ENCODE results near the gene FNDC1.
A peak's percentile ranks its signal among the peaks of the same experiment; 100 is the strongest.

The FNDC1 gene

GRCh38 chr6:159132664-159133063 is 36.5 kb upstream of the FNDC1 start:
- ATAC-seq (ENCODE audit: insufficient read depth, low read depth) = no peak
- DNase-seq = no peak
- Histone ChIP-seq H2AFZ (ENCODE audit: low read depth, low read length) (no peak overlapping the region), H3K27me3 (ENCODE audit: insufficient read depth, low read length, poor library complexity) (no peaks in the 10 kb centered on the region), H3K4me2 (ENCODE audit: insufficient read depth, low read length) (no peak overlapping the region), H3K4me1 (ENCODE audit: insufficient read depth, low read length) (no peaks in the 10 kb centered on the region), H4K20me1 (ENCODE audit: insufficient read depth, low read length) (no peaks in the 10 kb centered on the region), H3K27ac (ENCODE audit: low read length) (no peak overlapping the region), H3K36me3 (ENCODE audit: insufficient read depth, low read length) (no peaks in the 10 kb centered on the region), H3K4me3 (ENCODE audit: low read depth in 1 of 2, low read length in 2 of 2) (no peak overlapping the region), H3K9me3 (ENCODE audit: insufficient read depth, low read length, severe bottlenecking) (no peaks in the 10 kb centered on the region), H3K79me2 (ENCODE audit: insufficient read depth, low read length) (no peaks in the 10 kb centered on the region), H3K9ac (ENCODE audit: low read depth, low read length) (no peak overlapping the region)
- TF ChIP-seq CTCF (IDR thresholded peaks at IDR 0.05; ENCODE audit: borderline replicate concordance, extremely low read depth, low read length, poor library complexity, severe bottlenecking) (no peak), EZH2 (IDR thresholded peaks at IDR 0.05; ENCODE audit: borderline replicate concordance, low read depth, low read length, severe bottlenecking) (no peak)

- Histone ChIP-seq H3K27me3 (ENCODE audit: insufficient read depth, low read length, poor library complexity) (peaks cover 15% of the 10 kb centered on the region), H3K9ac (ENCODE audit: low read depth, low read length) (no peak overlapping the region), H3K4me3 (ENCODE audit: low read depth in 1 of 2, low read length in 2 of 2) (no peak overlapping the region), H3K4me1 (ENCODE audit: insufficient read depth, low read length) (no peaks in the 10 kb centered on the region), H3K36me3 (ENCODE audit: insufficient read depth, low read length) (no peaks in the 10 kb centered on the region), H3K79me2 (ENCODE audit: insufficient read depth, low read length) (no peaks in the 10 kb centered on the region), H3K27ac (ENCODE audit: low read length) (no peak overlapping the region), H2AFZ (ENCODE audit: low read depth, low read length) (no peak overlapping the region), H4K20me1 (ENCODE audit: insufficient read depth, low read length) (no peaks in the 10 kb centered on the region), H3K4me2 (ENCODE audit: insufficient read depth, low read length) (no peak overlapping the region), H3K9me3 (ENCODE audit: insufficient read depth, low read length, severe bottlenecking) (no peaks in the 10 kb centered on the region)
- DNase-seq (peak; percentile 77), ATAC-seq (ENCODE audit: insufficient read depth, low read depth) (peak; percentile 93)
- TF ChIP-seq EZH2 (IDR thresholded peaks at IDR 0.05; ENCODE audit: borderline replicate concordance, low read depth, low read length, severe bottlenecking) = no peak
- TF ChIP-seq CTCF (IDR thresholded peaks at IDR 0.05; ENCODE audit: borderline replicate concordance, extremely low read depth, low read length, poor library complexity, severe bottlenecking) = peak; percentile 98
Measured at GRCh38 chr6:159134701-159135364, 34.4 kb upstream of the FNDC1 start.

DNA sequence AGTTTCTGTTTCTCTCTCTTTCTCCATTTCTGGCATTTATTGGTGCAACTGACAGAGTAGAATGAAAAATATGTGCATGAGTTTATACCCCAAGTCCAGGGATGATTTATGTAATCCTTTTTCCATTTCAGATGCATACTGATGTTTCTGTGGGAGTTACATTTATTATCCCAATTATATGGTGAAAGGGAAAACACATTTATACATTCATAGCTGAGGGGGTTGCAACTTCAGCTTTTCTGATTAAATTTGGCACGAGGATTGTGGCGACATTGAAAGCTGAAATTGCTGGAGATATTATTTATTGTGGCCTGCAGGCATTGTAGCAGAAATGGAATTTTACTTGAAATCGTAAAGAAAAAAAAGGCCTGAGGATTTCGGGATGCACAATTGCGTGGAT is 31.5 kb upstream of the FNDC1 start:
- no peaks in the 10 kb centered on the region for H3K9me3 ChIP-seq (ENCODE audit: insufficient read depth, low read length, severe bottlenecking)
- DNase-seq (no peak), ATAC-seq (ENCODE audit: insufficient read depth, low read depth) (no peak)
- H3K36me3 ChIP-seq (ENCODE audit: insufficient read depth, low read length) = no peaks in the 10 kb centered on the region
- no peak overlapping the region for H3K4me2 ChIP-seq (ENCODE audit: insufficient read depth, low read length)
- H3K27me3 ChIP-seq (ENCODE audit: insufficient read depth, low read length, poor library complexity) = peaks cover 15% of the 10 kb centered on the region
- no peaks in the 10 kb centered on the region for H3K4me1 ChIP-seq (ENCODE audit: insufficient read depth, low read length)
- no peak overlapping the region for H3K27ac ChIP-seq (ENCODE audit: low read length)
- H3K9ac ChIP-seq (ENCODE audit: low read depth, low read length) = no peak overlapping the region
- no peak for TF ChIP-seq CTCF (IDR thresholded peaks at IDR 0.05; ENCODE audit: borderline replicate concordance, extremely low read depth, low read length, poor library complexity, severe bottlenecking)
- no peak for TF ChIP-seq EZH2 (IDR thresholded peaks at IDR 0.05; ENCODE audit: borderline replicate concordance, low read depth, low read length, severe bottlenecking)
- no peak overlapping the region for H2AFZ ChIP-seq (ENCODE audit: low read depth, low read length)
- H4K20me1 ChIP-seq (ENCODE audit: insufficient read depth, low read length) = no peaks in the 10 kb centered on the region
- H3K79me2 ChIP-seq (ENCODE audit: insufficient read depth, low read length) = no peaks in the 10 kb centered on the region
- H3K4me3 ChIP-seq (ENCODE audit: low read depth in 1 of 2, low read length in 2 of 2) = no peak overlapping the region

Data from DND-41 (cell line).